ENCODE results near the gene CCDC159.

CCDC159 gene

GRCh38 chr19:11355160-11356073 is 9.1 kb downstream of the CCDC159 start, which contains the start of gene PLPPR2 (continued):
- TF ChIP-seq INSM2 (tag by site-specific recombination; IDR thresholded peaks at IDR 0.05), result peak; percentile 39; the same call in 1 of the 2 replicates
- peak; percentile 72; the same call in 1 of the 2 replicates for TF ChIP-seq KLF16 (tag by site-specific recombination; IDR thresholded peaks at IDR 0.05)
- TF ChIP-seq ZNF623 (tag by site-specific recombination; IDR thresholded peaks at IDR 0.05), result peak; percentile 40; the same call in 1 of the 2 replicates
- no peak for TF ChIP-seq ZNF677 (tag by site-specific recombination; IDR thresholded peaks at IDR 0.05)
- TF ChIP-seq ATF2 (tag by site-specific recombination; IDR thresholded peaks at IDR 0.05; ENCODE audit: low read depth), result no peak
- TF ChIP-seq ZNF518A (tag by site-specific recombination; conservative IDR thresholded peaks at IDR 0.05; ENCODE audit: low read depth), result no peak
- TF ChIP-seq ZNF488 (tag by site-specific recombination; IDR thresholded peaks at IDR 0.05), result no peak
- TF ChIP-seq PRDM4 (tag by site-specific recombination; IDR thresholded peaks at IDR 0.05), result peak; percentile 60; the same call in 1 of the 2 replicates
- no peak for TF ChIP-seq ZSCAN30 (tag by site-specific recombination; IDR thresholded peaks at IDR 0.05)
- no peak for TF ChIP-seq ZNF214 (tag by site-specific recombination; IDR thresholded peaks at IDR 0.05; ENCODE audit: borderline replicate concordance)
- peak; percentile 37; the same call in 1 of the 2 replicates for TF ChIP-seq ZBTB20 (tag by site-specific recombination; IDR thresholded peaks at IDR 0.05)
- TF ChIP-seq ZNF311 (tag by site-specific recombination; IDR thresholded peaks at IDR 0.05; ENCODE audit: borderline replicate concordance), result no peak
- TF ChIP-seq ZNF248 (tag by site-specific recombination; IDR thresholded peaks at IDR 0.05), result no peak; the same call in 1 of the 2 replicates
- peak; percentile 76 for TF ChIP-seq SP2 (tag by site-specific recombination; IDR thresholded peaks at IDR 0.05)
- TF ChIP-seq ZNF549 (tag by site-specific recombination; IDR thresholded peaks at IDR 0.05), result no peak
- no peak for TF ChIP-seq ZNF10 (tag by site-specific recombination; IDR thresholded peaks at IDR 0.05)
- TF ChIP-seq ZNF140 (tag by site-specific recombination; IDR thresholded peaks at IDR 0.05), result no peak
- no peak for TF ChIP-seq ZNF530 (tag by site-specific recombination; IDR thresholded peaks at IDR 0.05; ENCODE audit: low read depth)
- TF ChIP-seq ZNF292 (tag by site-specific recombination; IDR thresholded peaks at IDR 0.05; ENCODE audit: borderline replicate concordance, low read depth), result no peak
- peak; percentile 81 for TF ChIP-seq ZBTB10 (tag by site-specific recombination; IDR thresholded peaks at IDR 0.05)
- TF ChIP-seq CTCF (tag by site-specific recombination; IDR thresholded peaks at IDR 0.05), result no peak
